SK-N-SH (cell line): Measurements from ENCODE around the gene FLCN. TPM values are rescaled to one million over a fixed set of nuclear protein-coding genes. Genes with fewer than 3 reads are reported as not detected.

ENCODE experiments used
- CTCF ChIA-PET: fragments of 300-600, 350-600 bp; formaldehyde crosslinking; extraction: SDS; loops from one replicate; lab custom pipeline; 2021; lab: Yijun Ruan, JAX
- POLR2A ChIA-PET: fragments of 350-600 bp; sonication (Branson Sonifier 250); formaldehyde crosslinking; extraction: SDS; loops from one replicate; lab custom pipeline; 2020; ENCODE audit warnings: antibody characterized with exemption, inconsistent platforms; lab: Yijun Ruan, JAX
- DNase-seq: peaks from one replicate; pipeline ENCODE4 v3.0.0; 2012
- H2AFZ ChIP-seq: fragments of 200-600 bp; sonication (generic); 2 replicates; pipeline ENCODE4 v1.8.1; 2016; ENCODE audit warnings: antibody characterized with exemption, mild to moderate bottlenecking, low read depth
- H3F3A ChIP-seq: fragments of 200-600 bp; sonication (generic); replicated peaks from 2 replicates; pipeline ENCODE3; 2016; ENCODE audit warnings: antibody characterized with exemption, mild to moderate bottlenecking; ENCODE audit not compliant: insufficient read depth
- H3K27ac ChIP-seq, 2 experiments: fragments of 200-500 bp in 1 of 2; fragments of 200-600 bp in 1 of 2; sonication (Bioruptor generic) in 1 of 2; sonication (generic), shearing (Covaris generic) in 1 of 2; 2 replicates each; pipeline versions ENCODE4 v1.5.1 to v1.6.1; 2014 to 2016; ENCODE audit warnings: low read depth in 2 of 2, inconsistent platforms in 1 of 2, low read length in 1 of 2, mild to moderate bottlenecking in 1 of 2, mixed read lengths in 1 of 2
- H3K27me3 ChIP-seq: fragments of 200-600 bp; sonication (generic), shearing (Covaris generic); 2 replicates; pipeline ENCODE4 v1.6.1; 2016; ENCODE audit warnings: mixed run types; ENCODE audit not compliant: insufficient read depth
- H3K36me3 ChIP-seq, 2 experiments: fragments of 200-500 bp in 1 of 2; fragments of 200-600 bp in 1 of 2; sonication (Bioruptor generic) in 1 of 2; sonication (generic) in 1 of 2; replicated peaks in 1 of 2; 2 replicates each; pipeline versions ENCODE3 to v1.5.1; 2014 to 2016; ENCODE audit warnings: low read length in 1 of 2, mild to moderate bottlenecking in 1 of 2; ENCODE audit not compliant: insufficient read depth in 2 of 2, control insufficient read depth in 1 of 2
- H3K4me1 ChIP-seq, 2 experiments: fragments of 200-500 bp in 1 of 2; fragments of 200-600 bp in 1 of 2; sonication (Bioruptor generic) in 1 of 2; sonication (generic), shearing (Covaris generic) in 1 of 2; 2 replicates each; pipeline versions ENCODE4 v1.5.1 to v1.6.1; 2014 to 2016; ENCODE audit warnings: low read depth in 1 of 2, low read length in 1 of 2, mixed run types in 1 of 2; ENCODE audit not compliant: insufficient read depth in 2 of 2, control insufficient read depth in 1 of 2
- H3K4me2 ChIP-seq: fragments of 200-600 bp; sonication (generic), shearing (Covaris generic); 2 replicates; pipeline ENCODE4 v1.6.1; 2017; ENCODE audit warnings: mixed run types
- H3K4me3 ChIP-seq, 2 experiments: fragments of 200-500 bp in 1 of 2; fragments of 200-600 bp in 1 of 2; sonication (Bioruptor generic) in 1 of 2; sonication (generic), shearing (Covaris generic) in 1 of 2; 2 replicates each; pipeline versions ENCODE4 v1.5.1 to v1.8.1; 2014 to 2016; ENCODE audit warnings: low read depth in 2 of 2, inconsistent platforms in 1 of 2, low read length in 1 of 2, mild to moderate bottlenecking in 1 of 2, mixed read lengths in 1 of 2, moderate library complexity in 1 of 2
- H3K79me2 ChIP-seq: fragments of 200-600 bp; sonication (generic); 2 replicates; pipeline ENCODE4 v1.8.1; 2017; ENCODE audit warnings: mild to moderate bottlenecking; ENCODE audit not compliant: insufficient read depth
- H3K9ac ChIP-seq: fragments of 200-600 bp; sonication (generic); 2 replicates; pipeline ENCODE4 v1.6.1; 2017; ENCODE audit warnings: mixed run types
- H3K9me2 ChIP-seq: fragments of 200-600 bp; sonication (generic); 2 replicates; pipeline ENCODE4 v1.6.1; 2017; ENCODE audit warnings: mixed run types
- H3K9me3 ChIP-seq: fragments of 200-600 bp; sonication (generic); 2 replicates; pipeline ENCODE4 v1.6.1; 2017; ENCODE audit warnings: mixed run types, mild to moderate bottlenecking, moderate library complexity
- H4K20me1 ChIP-seq: fragments of 200-600 bp; sonication (generic); 2 replicates; pipeline ENCODE4 v1.6.1; 2017; ENCODE audit warnings: mild to moderate bottlenecking, mixed run types; ENCODE audit not compliant: insufficient read depth
- CHD2 ChIP-seq: fragments of 150-350 bp; IDR thresholded peaks from 2 replicates; pipeline ENCODE4 v1.6.1; 2018; ENCODE audit warnings: low read length; ENCODE audit not compliant: partially characterized antibody
- ELF1 ChIP-seq: IDR thresholded peaks from 2 replicates; pipeline ENCODE4 v1.4.0; 2012
- EZH2phosphoT487 ChIP-seq: fragments of 200-600 bp; sonication (generic); IDR thresholded peaks from 2 replicates; pipeline ENCODE4 v1.6.1; 2017; ENCODE audit warnings: low read depth, mixed run types, mild to moderate bottlenecking, antibody characterized with exemption, moderate library complexity, borderline replicate concordance
- FOSL2 ChIP-seq: IDR thresholded peaks from 2 replicates; pipeline ENCODE4 v1.4.0; 2012; ENCODE audit warnings: low read depth, mild to moderate bottlenecking, moderate library complexity, borderline replicate concordance
- FOXJ3 ChIP-seq: sonication (generic); formaldehyde crosslinking; IDR thresholded peaks from 2 replicates; pipeline ENCODE4 v1.5.1; 2020; ENCODE audit warnings: mild to moderate bottlenecking, missing genetic modification reagents
- GABPA ChIP-seq: IDR thresholded peaks from 2 replicates; pipeline ENCODE4 v1.4.0; 2012; ENCODE audit warnings: low read depth, mild to moderate bottlenecking
- MEF2A ChIP-seq: IDR thresholded peaks from 2 replicates; pipeline ENCODE4 v1.4.0; 2012; ENCODE audit warnings: low read depth, borderline replicate concordance
- NFIC ChIP-seq: IDR thresholded peaks from 2 replicates; pipeline ENCODE4 v1.4.0; 2012; ENCODE audit warnings: borderline replicate concordance
- POLR2AphosphoS5 ChIP-seq: IDR thresholded peaks from 2 replicates; pipeline ENCODE4 v1.6.1; 2012; ENCODE audit warnings: low read depth, low read length
- RAD21 ChIP-seq: IDR thresholded peaks from 2 replicates; pipeline ENCODE4 v1.6.1; 2012; ENCODE audit warnings: mild to moderate bottlenecking, low read length
- RCOR1 ChIP-seq: fragments of 150-350 bp; IDR thresholded peaks from 2 replicates; pipeline ENCODE4 v1.6.1; 2017; ENCODE audit warnings: antibody characterized with exemption, low read length
- SIN3A ChIP-seq: IDR thresholded peaks from 2 replicates; pipeline ENCODE4 v1.6.1; 2012; ENCODE audit warnings: low read depth, mild to moderate bottlenecking, low read length, moderate library complexity, borderline replicate concordance
- TAF1 ChIP-seq: IDR thresholded peaks from 2 replicates; pipeline ENCODE4 v1.6.1; 2012; ENCODE audit warnings: low read depth, mild to moderate bottlenecking, low read length, moderate library complexity, borderline replicate concordance
- TEAD4 ChIP-seq: IDR thresholded peaks from 2 replicates; pipeline ENCODE4 v1.4.0; 2012; ENCODE audit warnings: mild to moderate bottlenecking, borderline replicate concordance; ENCODE audit not compliant: insufficient read depth
- YY1 ChIP-seq: IDR thresholded peaks from 2 replicates; pipeline ENCODE4 v1.4.0; 2012; ENCODE audit warnings: low read depth, mild to moderate bottlenecking
- WGBS: methylation state at CpG from one replicate; pipeline ENCODE4 v1.1.6; 2017; ENCODE audit warnings: low lambda C conversion rate; 5-methylcytosine and 5-hydroxymethylcytosine counted together
- polyA plus RNA-seq, 3 experiments: library from polyadenylated mRNA; depleted of rRNA; stranded (reverse); fragments of >200 nt; gene quantifications; 2 replicates each; pipeline ENCODE4 v1.2.3, GENCODE V29; 2012
- TF ChIP-seq, protein P1 (sequence below): fragments of 150-350 bp; IDR thresholded peaks from 2 replicates; pipeline ENCODE4 v1.6.1; 2016; ENCODE audit warnings: mild to moderate bottlenecking, low read depth, low read length
- TF ChIP-seq, protein P2 (sequence below): IDR thresholded peaks from 2 replicates; pipeline ENCODE4 v1.4.0; 2012; ENCODE audit warnings: low read depth, borderline replicate concordance
- TF ChIP-seq, protein P3 (sequence below): IDR thresholded peaks from 2 replicates; pipeline ENCODE4 v1.4.0; 2012; ENCODE audit warnings: low read depth

Gene FLCN
- polyA plus RNA-seq, 1 of the 3 experiments (the other 2 are of a cell fraction): 14.6 TPM

DNA sequence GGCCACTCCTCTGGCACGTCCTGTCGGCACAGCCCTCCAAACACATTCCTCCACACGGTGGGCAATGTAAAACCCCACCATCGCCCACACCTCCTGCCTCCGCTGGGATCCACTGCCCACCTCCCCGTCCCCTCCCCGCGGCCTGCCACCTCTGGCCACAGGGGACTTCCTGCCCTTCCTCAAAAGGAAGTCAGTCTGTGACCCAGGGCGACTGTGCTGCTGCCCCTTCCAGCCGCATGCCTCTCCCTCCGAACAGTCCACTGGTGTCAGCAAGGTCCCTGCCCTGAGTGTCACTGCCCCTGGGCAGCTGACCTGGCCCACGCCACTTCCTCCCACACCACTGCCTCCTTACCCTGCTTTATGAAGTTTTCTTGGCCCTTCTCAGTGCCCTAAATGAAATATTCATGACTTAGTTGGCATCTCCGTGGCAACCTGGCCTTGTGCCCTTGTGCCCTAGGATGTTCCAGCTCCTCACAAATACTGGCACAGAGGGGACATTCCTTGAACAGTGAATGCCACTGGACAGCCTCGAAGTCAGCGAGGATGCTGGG is 32.9 kb downstream of the FLCN start:
- POLR2A ChIA-PET: no interaction called here
- DNase-seq: no peak
- peaks cover 12% of the 10 kb centered on the region; the same call in 1 of the 2 replicates for H3K79me2 ChIP-seq
- CTCF ChIA-PET: interaction anchor here (0.6 kb wide), 1 partner anchor 346 kb away, joined by 3 read pairs; no protein-coding TSS in a partner anchor
- no peaks in the 10 kb centered on the region for H3K9me2 ChIP-seq
- TF ChIP-seq, protein P1, sequence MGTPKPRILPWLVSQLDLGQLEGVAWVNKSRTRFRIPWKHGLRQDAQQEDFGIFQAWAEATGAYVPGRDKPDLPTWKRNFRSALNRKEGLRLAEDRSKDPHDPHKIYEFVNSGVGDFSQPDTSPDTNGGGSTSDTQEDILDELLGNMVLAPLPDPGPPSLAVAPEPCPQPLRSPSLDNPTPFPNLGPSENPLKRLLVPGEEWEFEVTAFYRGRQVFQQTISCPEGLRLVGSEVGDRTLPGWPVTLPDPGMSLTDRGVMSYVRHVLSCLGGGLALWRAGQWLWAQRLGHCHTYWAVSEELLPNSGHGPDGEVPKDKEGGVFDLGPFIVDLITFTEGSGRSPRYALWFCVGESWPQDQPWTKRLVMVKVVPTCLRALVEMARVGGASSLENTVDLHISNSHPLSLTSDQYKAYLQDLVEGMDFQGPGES: no peak
- no peak for TF ChIP-seq RCOR1
- no peak for TF ChIP-seq TEAD4
- no peak for TF ChIP-seq GABPA
- no peak for TF ChIP-seq MEF2A
- no peak for TF ChIP-seq SIN3A
- TF ChIP-seq NFIC: no peak
- TF ChIP-seq FOXJ3 (CRISPR knock-in tag): no peak
- TF ChIP-seq FOSL2: no peak
- TF ChIP-seq ELF1: no peak
- TF ChIP-seq, protein P2, sequence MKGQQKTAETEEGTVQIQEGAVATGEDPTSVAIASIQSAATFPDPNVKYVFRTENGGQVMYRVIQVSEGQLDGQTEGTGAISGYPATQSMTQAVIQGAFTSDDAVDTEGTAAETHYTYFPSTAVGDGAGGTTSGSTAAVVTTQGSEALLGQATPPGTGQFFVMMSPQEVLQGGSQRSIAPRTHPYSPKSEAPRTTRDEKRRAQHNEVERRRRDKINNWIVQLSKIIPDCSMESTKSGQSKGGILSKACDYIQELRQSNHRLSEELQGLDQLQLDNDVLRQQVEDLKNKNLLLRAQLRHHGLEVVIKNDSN: no peak
- no peak for TF ChIP-seq RAD21
- no peak for TF ChIP-seq EZH2phosphoT487
- TF ChIP-seq CHD2: no peak
- no peak for TF ChIP-seq YY1
- no peak for TF ChIP-seq POLR2AphosphoS5
- H3K36me3 ChIP-seq: peaks cover 0 to 2% of the 10 kb centered on the region in 2 experiments
- no peak overlapping the region for H3K9ac ChIP-seq
- no peak overlapping the region for H3K27ac ChIP-seq
- H2AFZ ChIP-seq: no peak overlapping the region
- no peaks in the 10 kb centered on the region for H3K9me3 ChIP-seq
- peaks cover 20 to 29% of the 10 kb centered on the region in 2 experiments; a peak in 3 of 4 replicates for H3K4me1 ChIP-seq
- WGBS: 93% methylated on average over 14 of the region's 15 CpGs
- H3K4me3 ChIP-seq: no peak overlapping the region
- H3K4me2 ChIP-seq: peak overlapping the region; percentile 99; the same call in 1 of the 2 replicates
- H3F3A ChIP-seq: peaks cover 17% of the 10 kb centered on the region
- no peaks in the 10 kb centered on the region for H4K20me1 ChIP-seq
- no peaks in the 10 kb centered on the region for H3K27me3 ChIP-seq

DNA sequence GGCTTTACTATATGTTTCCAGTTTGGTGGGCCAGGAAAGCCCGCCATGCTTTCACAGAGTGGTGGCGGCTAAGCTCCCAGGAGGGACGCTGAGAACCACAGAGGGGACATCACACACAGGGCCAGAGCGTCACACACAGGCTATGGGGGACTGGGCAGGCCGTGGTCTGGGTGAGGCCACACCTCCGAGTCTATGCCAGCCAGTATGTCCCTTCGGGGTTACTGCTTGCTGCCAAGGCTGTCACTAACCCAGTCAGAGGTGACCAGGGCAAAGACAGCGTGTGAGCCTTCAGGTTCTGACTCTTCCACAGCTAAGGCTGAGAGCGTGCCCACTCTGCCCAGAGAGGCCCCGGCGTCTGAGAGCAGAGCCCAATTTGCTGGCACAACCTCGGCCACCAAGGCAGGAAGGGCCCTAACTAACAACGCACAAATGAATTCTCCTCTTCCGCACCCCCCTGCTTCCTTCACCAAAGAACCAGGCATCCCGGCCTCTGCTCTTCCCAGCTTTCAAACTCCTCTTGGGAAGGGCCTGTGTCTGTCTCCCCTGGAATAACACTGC is 33.7 kb downstream of the FLCN start:
- H3K4me1 ChIP-seq: peaks cover 20 to 29% of the 10 kb centered on the region in 2 experiments; a peak in 3 of 4 replicates
- H3K9me3 ChIP-seq: no peaks in the 10 kb centered on the region
- H3K36me3 ChIP-seq: peaks cover 0 to 2% of the 10 kb centered on the region in 2 experiments
- H3K9me2 ChIP-seq: no peaks in the 10 kb centered on the region
- no peak overlapping the region for H3K9ac ChIP-seq
- no peak overlapping the region for H3K4me2 ChIP-seq
- TF ChIP-seq, protein P3, sequence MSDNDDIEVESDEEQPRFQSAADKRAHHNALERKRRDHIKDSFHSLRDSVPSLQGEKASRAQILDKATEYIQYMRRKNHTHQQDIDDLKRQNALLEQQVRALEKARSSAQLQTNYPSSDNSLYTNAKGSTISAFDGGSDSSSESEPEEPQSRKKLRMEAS: no peak
- no peak for TF ChIP-seq TAF1
- TF ChIP-seq, all 33 proteins: peak for 0
- WGBS: 100% methylated on average over 8 of the region's 15 CpGs
- H4K20me1 ChIP-seq: no peaks in the 10 kb centered on the region
- ChIA-PET CTCF (no interaction called here), POLR2A (no interaction called here)
- H3K27ac ChIP-seq: no peak overlapping the region
- H3K27me3 ChIP-seq: no peaks in the 10 kb centered on the region
- no peak overlapping the region for H3K4me3 ChIP-seq
- no peak for DNase-seq
- no peak overlapping the region for H2AFZ ChIP-seq
- H3K79me2 ChIP-seq: peaks cover 12% of the 10 kb centered on the region; the same call in 1 of the 2 replicates
- peaks cover 13% of the 10 kb centered on the region for H3F3A ChIP-seq
